NT2/D1 (cell line): Measurements from ENCODE around the gene RAB3GAP1.
"Not testable (repeated sequence)": the region's sequence is repeated elsewhere in the genome, so short reads cannot be mapped to it uniquely, and the experiment has no call there.

ENCODE experiments used
- DNase-seq: peaks from one replicate; pipeline ENCODE4 v3.0.0-alpha.2; 2011; ENCODE audit warnings: low read depth, low spot score
- H3K27me3 ChIP-seq: 2 replicates; pipeline ENCODE4 v1.6.0; 2011; ENCODE audit warnings: mild to moderate bottlenecking; ENCODE audit not compliant: insufficient read length, insufficient read depth
- H3K36me3 ChIP-seq: 2 replicates; pipeline ENCODE4 v1.6.1; 2011; ENCODE audit warnings: mild to moderate bottlenecking, low read length, mixed read lengths; ENCODE audit not compliant: insufficient read depth, insufficient read length
- H3K4me1 ChIP-seq: 2 replicates; pipeline ENCODE4 v1.5.1; 2011; ENCODE audit not compliant: insufficient read depth, insufficient read length
- H3K4me3 ChIP-seq: 2 replicates; pipeline ENCODE4 v1.5.1; 2011; ENCODE audit warnings: low read depth; ENCODE audit not compliant: insufficient read length
- H3K9ac ChIP-seq: 2 replicates; pipeline ENCODE4 v1.6.0; 2011; ENCODE audit warnings: low read depth; ENCODE audit not compliant: insufficient read length
- H3K9me3 ChIP-seq: 2 replicates; pipeline ENCODE4 v1.5.1; 2011; ENCODE audit warnings: mild to moderate bottlenecking, low read length; ENCODE audit not compliant: insufficient read depth
- SUZ12 ChIP-seq: IDR thresholded peaks from 2 replicates; pipeline ENCODE4 v1.6.1; 2011; ENCODE audit not compliant: insufficient read length, insufficient read depth; ENCODE audit errors: extremely low read depth
- YY1 ChIP-seq: IDR thresholded peaks from 2 replicates; pipeline ENCODE4 v1.6.1; 2011; ENCODE audit not compliant: insufficient read length, insufficient read depth
- ZNF274 ChIP-seq: IDR thresholded peaks from 2 replicates; pipeline ENCODE4 v1.6.1; 2011; ENCODE audit warnings: mild to moderate bottlenecking, low read depth, low read length

The RAB3GAP1 gene

GRCh38 chr2:135021618-135022017, 30.5 kb upstream of the RAB3GAP1 start:
- H3K9ac ChIP-seq = no peak overlapping the region
- H3K9me3 ChIP-seq = peaks cover 1% of the 10 kb centered on the region; the same call in 1 of the 2 replicates
- no peaks in the 10 kb centered on the region for H3K27me3 ChIP-seq
- H3K36me3 ChIP-seq = no peaks in the 10 kb centered on the region
- H3K4me3 ChIP-seq = no peak overlapping the region
- DNase-seq = no peak
- no peaks in the 10 kb centered on the region for H3K4me1 ChIP-seq
- no peak for TF ChIP-seq ZNF274
- TF ChIP-seq YY1 = no peak
- TF ChIP-seq SUZ12 = no peak

DNA sequence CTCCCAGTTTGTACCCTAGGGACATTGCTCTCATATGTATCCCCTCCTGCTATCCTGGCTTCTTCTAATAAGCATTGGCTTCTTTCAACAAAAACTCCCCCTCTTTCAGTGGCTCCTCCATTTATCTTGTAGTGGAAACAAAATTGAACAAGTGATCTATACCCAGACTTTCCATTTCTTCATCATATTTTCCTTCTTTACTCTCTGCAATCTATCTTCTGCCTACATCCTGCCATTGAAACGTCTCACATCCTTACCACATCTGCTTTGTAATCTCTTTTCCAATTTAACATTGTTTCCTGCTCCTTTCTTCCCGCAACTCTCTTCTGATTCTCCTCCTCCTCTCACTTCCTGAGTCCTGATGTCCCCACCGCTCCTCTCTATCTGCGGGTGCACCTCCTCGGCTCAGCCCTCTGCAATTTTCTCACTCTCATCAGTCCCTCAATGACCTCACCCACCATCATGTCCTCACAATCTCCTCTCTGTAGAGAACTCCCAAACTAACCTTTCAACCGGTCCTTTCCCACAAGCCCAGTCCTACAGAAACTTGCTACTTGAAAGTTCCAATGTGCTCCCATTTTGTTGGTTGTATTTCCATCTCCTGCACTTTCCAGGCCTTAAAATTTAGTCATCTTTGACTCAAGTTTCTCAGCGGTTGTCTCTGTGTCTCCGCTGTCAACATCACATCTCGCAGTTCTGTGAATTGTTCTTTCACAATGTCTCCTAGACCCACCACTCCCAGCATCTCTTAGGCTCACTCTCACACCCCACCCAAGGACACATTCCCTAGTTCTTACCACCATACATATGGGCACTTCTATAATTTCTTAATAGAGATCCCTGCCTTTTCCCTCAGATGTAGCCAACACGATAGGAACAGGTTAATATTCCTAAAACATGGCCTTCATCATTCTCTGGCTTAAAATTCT, 28.9 kb upstream of the RAB3GAP1 start:
- H3K9ac ChIP-seq = no peak overlapping the region
- no peaks in the 10 kb centered on the region for H3K9me3 ChIP-seq
- H3K4me3 ChIP-seq = no peak overlapping the region
- H3K4me1 ChIP-seq = no peaks in the 10 kb centered on the region
- TF ChIP-seq SUZ12 (no peak), ZNF274 (no peak), YY1 (no peak)
- no peaks in the 10 kb centered on the region for H3K36me3 ChIP-seq
- no peak for DNase-seq
- no peaks in the 10 kb centered on the region for H3K27me3 ChIP-seq

- H3K4me3 ChIP-seq = no peak overlapping the region
- TF ChIP-seq ZNF274 = no peak
- no peak for TF ChIP-seq YY1
- no peak for TF ChIP-seq SUZ12
- no peak for DNase-seq
Measured at GRCh38 chr2:135023886-135024485, 28.1 kb upstream of the RAB3GAP1 start.

DNA sequence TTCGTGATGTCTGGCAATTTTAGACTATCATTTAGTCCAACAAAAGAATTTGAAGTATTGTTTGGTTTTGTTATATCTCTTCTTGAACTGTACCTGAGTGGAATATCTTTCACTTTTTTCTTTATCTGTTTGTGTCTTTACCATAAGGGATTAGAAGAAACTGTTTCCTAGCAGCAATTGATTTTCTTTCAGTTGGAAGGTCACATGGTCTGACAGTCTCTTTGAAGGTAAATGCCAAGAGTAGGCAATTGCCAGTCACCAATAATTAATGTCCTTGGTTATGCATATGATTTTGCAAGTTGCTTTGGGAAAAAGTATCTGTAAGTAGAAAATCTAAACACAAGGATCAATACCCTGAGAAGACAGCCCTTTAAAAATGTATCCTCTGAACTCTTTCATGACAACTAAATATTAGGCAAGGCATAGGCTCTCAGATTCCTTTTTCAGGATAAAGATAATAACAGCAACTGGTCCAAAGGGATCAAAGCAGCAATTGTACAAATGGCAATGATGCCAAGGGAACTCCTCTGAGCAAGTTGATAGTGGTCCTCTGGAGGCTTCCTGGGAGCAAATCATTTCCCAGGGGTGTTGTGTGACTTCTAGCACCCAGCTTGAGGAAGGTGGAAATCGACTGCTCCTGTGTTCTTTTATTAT, 22.5 kb upstream of the RAB3GAP1 start:
- H3K9me3 ChIP-seq = no peaks in the 10 kb centered on the region
- no peak overlapping the region for H3K4me3 ChIP-seq
- no peaks in the 10 kb centered on the region for H3K36me3 ChIP-seq
- TF ChIP-seq SUZ12 (no peak), YY1 (no peak), ZNF274 (no peak)
- H3K4me1 ChIP-seq = no peaks in the 10 kb centered on the region
- no peaks in the 10 kb centered on the region for H3K27me3 ChIP-seq
- no peak for DNase-seq
- no peak overlapping the region for H3K9ac ChIP-seq

More at GRCh38 chr2:135023886-135024485, 28.1 kb upstream of the RAB3GAP1 start:
- Histone ChIP-seq H3K36me3 (no peaks in the 10 kb centered on the region), H3K4me1 (no peaks in the 10 kb centered on the region), H3K9me3 (no peaks in the 10 kb centered on the region), H3K27me3 (no peaks in the 10 kb centered on the region), H3K9ac (no peak overlapping the region)

DNA sequence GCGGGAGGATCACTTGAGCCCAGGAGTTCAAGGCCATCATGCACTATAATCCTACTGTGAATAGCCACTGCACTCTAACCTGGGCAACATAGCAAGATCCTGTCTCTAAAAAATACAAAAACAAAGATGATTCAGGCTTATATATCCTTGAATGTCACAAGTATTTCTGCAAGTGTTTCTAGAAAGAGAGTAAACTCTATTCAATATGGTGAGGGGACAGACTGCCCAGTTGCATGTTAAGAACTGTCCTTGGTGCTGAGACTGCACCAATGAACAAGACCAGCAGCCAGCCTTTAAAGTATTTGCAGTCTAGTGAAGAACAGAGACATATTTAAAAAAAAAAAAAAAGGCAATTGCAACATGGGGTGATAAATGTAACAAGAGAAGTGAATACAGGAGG, 21.3 kb upstream of the RAB3GAP1 start:
- no peak for TF ChIP-seq ZNF274
- TF ChIP-seq SUZ12 = no peak
- Histone ChIP-seq H3K9me3 (no peaks in the 10 kb centered on the region), H3K4me3 (no peak overlapping the region), H3K4me1 (no peaks in the 10 kb centered on the region), H3K9ac (no peak overlapping the region), H3K36me3 (no peaks in the 10 kb centered on the region), H3K27me3 (no peaks in the 10 kb centered on the region)
- no peak for DNase-seq

GRCh38 chr2:135033216-135033615, 18.9 kb upstream of the RAB3GAP1 start:
- not testable (repeated sequence) for H3K4me3 ChIP-seq, DNase-seq, H3K9me3 ChIP-seq, H3K27me3 ChIP-seq, H3K4me1 ChIP-seq, H3K9ac ChIP-seq, H3K36me3 ChIP-seq

DNA sequence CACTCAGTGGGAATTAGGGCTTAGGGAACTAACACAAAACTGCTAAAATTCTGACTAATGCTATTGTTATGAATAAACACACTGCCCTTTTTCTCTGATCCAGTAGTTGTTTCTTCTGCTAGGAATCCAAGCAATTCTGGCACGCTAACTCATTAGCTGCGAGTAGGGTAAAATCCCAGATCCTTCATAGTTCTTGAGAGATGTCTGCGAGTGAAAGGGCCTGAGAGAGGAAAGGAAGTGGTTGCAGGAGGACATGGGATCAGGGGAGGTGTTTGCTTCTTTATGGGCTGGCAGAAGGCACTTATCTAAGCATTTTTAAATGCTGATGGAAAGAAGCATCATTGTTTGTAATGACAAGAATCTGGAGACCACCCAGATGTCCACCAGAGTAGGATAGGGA, 14.3 kb upstream of the RAB3GAP1 start:
- Histone ChIP-seq H3K4me3 (no peak overlapping the region), H3K9me3 (no peaks in the 10 kb centered on the region), H3K9ac (no peak overlapping the region), H3K4me1 (no peaks in the 10 kb centered on the region), H3K36me3 (no peaks in the 10 kb centered on the region), H3K27me3 (no peaks in the 10 kb centered on the region)
- TF ChIP-seq YY1 = no peak
- TF ChIP-seq SUZ12 = no peak
- TF ChIP-seq ZNF274 = no peak
- DNase-seq = no peak
